ENCODE results near the gene COL4A6.
"Not testable (repeated sequence)": the region's sequence is repeated elsewhere in the genome, so short reads cannot be mapped to it uniquely, and the experiment has no call there.

Gene COL4A6

DNA sequence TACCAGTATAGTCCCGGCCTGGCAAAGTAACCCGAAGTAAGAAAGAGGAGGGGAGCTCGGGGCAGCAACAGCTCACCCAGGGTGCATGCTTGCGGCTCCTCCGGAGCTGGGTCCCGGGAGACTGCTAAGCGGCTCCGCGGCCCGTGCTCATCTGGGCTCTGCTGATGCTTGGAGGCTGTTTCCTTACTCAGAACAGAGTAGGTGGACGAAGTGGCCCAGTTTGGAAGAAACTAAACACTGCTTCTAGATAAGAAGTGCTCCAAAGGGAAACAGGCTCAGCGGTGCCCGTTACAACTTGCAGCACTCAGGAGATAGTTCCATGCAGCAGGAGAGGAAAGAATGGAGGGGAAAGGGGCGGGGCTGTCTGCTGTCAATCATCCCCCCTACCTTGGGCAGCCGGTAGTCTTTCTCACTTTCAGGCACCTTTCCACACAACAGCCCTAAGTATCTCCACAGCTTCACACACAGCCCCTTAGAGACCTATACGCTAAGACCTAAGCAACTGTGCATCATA, at the start of gene COL4A6:
Gene COL4A6 (minus strand): TSS at position 313 of the 514 bp plus-strand sequence. CDS start 226 bp downstream, at position 87.
- DNase-seq, result no peak

GRCh38 chrX:108485960-108486359, 47.7 kb upstream of the COL4A6 start:
- DNase-seq, result no peak

DNA sequence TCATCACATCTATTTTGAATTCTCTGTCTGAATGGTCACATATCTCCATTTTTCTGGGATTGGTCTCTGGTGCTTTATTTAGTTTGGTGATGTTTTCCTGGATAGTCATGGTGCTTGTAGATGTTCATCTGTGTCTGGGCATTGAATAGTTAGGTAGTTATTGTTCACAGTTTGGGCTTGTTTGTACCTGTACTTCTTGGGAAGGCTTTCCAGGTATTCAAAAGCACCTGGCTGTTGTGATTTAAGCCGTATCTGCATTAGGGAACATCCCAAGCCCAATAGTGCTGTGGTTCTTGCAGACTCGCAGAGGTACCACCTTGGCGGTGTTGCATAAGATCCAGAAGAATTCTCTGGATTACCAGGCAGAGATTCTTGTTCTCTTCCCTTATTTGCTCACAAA, 46.0 kb upstream of the COL4A6 start:
- DNase-seq, result no peak

DNA sequence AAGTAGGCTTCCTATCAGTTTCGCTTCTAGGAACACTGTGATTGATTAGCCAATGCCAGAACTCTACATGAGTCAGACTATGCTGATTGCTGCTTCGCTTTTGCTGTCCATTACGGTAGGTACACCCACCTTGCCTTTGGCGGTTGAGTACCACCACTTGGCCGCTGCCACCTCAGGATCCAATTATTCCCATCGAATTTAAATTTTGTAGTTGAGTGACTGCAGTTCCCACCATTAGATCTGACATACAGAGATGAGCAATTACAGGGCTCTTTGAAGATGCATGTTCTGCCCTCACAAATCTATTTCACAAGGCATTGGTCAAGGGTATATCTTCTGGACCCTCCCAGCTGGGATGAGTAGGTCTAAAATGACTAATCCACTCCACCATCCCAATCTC, 43.3 kb upstream of the COL4A6 start:
- not testable (repeated sequence) for DNase-seq

DNA sequence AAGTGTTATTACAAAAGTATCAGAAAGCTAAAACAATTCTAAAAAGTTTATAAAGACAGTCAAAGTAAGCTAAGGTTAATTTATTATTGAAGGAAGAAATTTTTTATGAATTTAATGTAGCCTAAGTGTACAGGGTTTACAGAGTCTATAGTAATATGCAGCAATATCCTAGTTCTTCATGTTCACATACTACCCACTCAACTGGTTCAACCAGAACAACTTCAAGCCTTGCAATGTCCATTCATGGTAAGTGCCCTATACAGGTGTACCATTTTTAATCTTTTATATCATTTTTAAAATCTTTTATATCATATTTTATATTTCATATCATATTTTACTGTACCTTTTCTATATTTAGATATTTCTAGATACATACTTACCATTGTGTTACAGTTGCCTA, 35.8 kb upstream of the COL4A6 start:
- DNase-seq, result no peak

GRCh38 chrX:108468486-108468885, 30.3 kb upstream of the COL4A6 start:
- DNase-seq, result no peak

DNA sequence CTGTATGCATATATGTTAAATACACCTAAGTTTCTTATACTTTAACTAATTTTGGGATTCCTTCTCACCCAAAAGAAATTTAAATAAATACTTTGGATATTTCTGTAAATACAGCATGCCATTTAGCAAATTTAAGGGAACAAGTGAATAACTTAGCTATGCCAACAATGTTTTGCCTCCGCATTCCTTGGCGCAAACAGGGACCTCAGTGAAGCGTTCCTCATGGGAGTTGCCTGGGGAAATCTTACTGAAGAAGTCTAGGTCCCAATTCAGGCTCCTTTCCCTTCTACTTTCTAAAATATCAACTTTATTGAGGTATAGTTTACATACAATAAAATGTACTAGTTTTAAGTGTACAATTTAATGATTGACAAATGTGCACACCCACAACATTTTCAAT, 26.4 kb upstream of the COL4A6 start:
- DNase-seq, result no peak

GRCh38 chrX:108456971-108457477, 18.8 kb upstream of the COL4A6 start:
- DNase-seq, result no peak

DNA sequence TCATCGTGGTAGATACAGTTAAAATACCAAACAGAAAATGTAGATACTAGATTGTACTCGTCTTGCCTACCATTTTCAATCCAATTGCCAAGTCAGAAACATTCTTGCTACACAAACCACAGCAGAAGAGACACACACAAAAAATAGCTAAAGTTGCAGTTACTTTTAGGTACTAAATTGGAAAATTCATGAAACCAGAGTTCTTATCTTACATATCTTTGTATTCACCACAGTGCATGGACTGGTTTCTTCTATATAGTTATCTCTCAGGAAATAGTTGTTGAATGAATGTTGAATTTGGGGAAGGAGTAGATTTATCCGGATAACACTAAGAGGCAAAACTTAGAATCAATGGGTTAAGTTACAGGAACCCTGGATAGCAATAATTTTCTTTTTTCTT, 15.6 kb upstream of the COL4A6 start:
- no peak for DNase-seq

DNA sequence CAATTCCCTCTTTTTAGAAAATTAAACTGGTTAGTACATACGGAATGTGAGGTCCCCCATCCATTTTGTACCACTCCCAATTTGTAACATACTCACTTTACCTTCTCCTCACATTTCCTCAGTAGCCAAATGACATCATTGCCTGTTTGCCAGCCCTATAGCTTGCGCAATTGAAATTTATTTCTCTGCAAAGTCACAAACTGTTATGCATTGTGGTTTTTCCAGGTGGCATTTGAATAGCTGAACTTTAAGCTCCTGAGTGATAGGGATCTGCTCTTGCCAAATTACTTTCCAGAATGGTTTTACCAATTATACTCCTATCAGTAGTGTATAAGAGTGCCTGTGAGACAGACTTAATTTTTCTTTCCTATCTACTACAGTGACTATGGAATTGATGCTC, 9.1 kb upstream of the COL4A6 start:
- DNase-seq, result no peak

DNA sequence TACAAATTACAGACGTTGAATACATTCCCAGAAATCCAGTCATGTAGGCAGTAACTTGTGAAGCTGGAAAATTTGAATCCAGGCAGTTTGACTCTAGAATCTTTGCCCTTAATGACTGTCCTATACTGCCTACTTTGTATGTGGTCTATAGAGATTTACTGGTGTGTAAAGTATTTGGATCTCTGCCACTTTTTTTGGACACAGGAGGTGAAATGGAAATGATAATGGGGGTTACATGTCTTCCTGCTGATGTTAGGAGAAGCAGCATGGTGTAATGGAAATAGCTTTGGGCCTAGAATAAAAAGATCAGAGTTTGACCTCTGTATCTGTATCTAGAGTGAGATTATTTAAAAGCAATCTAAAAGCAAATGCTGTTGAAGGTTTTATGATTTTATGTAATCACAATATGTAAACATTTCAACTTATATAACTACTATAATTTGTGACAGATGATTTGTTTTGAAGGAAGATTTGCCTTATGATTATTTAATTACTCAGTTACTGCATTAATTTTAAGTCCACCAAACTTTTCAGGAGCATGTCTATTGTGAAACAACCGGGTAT, 4.8 kb upstream of the COL4A6 start:
- no peak for DNase-seq

- no peak for DNase-seq
Measured at GRCh38 chrX:108439961-108440696, 1.9 kb upstream of the COL4A6 start.

- DNase-seq, result no peak
Measured at GRCh38 chrX:108439426-108439942, 1.3 kb upstream of the COL4A6 start, which contains the start of gene COL4A5. Gene COL4A5 (plus strand): TSS chrX:108439838. CDS start chrX:108440126, 288 bp downstream.

DNA sequence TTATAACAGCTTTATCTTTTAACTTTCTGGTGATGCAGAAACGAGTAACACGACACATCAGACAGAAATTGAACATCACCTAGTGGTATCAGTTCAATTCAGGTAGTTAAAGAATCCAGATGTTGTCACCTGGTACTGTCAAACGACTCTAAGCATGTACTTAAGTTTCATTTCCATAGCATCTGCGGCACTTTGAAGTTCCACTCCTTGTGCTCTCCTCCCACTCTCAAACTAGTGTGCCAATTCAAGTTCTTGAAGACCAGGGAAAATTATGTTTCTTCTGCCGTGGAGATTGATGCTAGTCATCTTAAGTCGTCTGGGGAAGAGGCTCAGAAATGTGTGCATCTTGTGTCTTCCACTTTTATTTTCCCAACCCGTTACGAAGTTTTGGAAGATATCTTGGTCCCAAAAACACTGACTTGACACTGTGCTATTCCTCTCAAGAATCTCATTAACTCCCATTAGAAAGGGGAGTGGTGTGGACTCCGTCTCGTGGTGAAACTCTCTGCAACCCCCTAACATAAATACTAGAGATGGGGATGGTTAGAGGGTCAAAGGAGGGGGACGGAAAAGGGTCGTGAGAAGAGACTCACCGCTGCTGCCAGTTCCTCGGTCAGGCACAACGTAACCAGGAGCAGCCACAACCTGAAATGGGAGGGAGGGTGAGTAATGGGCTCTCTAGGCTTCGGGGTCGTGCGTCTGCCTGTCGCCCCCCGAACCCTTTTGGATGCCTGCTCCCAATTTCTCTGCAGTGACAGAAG, 693 bp downstream of the COL4A6 start:
- no peak for DNase-seq

- DNase-seq, result no peak
Measured at GRCh38 chrX:108435261-108435660, 3.0 kb downstream of the COL4A6 start.

GRCh38 chrX:108426262-108426661, 12.0 kb downstream of the COL4A6 start:
- no peak for DNase-seq

DNA sequence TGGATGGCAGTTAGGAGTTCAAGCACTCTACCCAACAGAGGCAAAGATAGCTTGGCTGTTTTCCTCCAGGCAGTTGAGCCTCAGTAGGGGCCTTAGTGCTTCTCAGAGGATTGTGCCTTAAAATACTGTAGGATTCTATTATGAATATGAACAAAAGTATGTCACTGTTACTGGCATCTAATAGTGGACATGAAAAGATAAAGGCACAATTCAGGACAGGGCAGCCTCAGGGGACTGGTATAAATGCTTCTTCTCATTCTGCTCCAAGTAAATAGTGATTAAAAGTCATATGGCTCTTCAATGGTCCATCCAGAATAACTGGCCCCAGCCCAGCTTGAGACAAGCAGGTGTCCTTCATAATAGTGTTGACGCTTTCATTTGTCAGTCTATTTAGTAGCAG, 17.7 kb downstream of the COL4A6 start:
- no peak for DNase-seq

GRCh38 chrX:108419401-108419800, 18.8 kb downstream of the COL4A6 start:
- DNase-seq, result no peak

DNA sequence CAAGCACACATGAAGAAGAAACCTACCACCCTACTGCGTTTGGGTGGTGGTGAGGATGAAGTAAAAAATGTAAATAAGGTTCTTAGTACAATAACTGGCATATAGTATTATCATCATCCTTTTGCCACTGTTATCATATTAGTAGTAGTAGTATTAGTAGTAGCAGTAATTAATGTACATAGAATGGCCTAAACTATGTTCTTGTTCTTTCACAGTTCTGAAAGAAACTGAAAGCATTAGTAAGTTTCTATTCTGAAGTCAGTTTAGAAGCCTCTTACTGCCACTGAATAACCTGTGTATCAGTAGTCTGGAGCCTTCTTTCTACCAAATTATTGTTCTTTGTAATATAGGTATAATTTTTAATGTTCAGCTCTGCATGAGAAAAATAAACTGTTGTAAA, 21.0 kb downstream of the COL4A6 start:
- no peak for DNase-seq

DNA sequence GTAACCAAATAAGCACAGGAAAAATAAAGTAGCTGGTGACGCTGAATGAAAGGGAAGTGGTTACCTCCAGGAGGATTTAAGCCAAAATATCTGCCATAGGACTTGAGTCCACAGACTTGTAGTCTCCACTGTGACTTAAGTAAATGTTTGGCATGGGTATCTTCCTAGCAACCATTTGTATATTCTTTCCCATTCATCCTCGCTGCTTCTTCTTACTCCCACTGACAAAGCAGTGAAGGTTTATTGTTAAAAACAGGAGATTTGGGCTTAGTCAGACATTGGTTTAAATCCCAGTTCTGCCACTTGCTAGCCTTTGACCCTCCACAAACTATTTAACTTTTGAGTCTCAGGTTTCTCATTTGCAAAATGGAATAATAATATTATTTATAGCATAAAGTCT, 22.3 kb downstream of the COL4A6 start:
- DNase-seq, result no peak

DNA sequence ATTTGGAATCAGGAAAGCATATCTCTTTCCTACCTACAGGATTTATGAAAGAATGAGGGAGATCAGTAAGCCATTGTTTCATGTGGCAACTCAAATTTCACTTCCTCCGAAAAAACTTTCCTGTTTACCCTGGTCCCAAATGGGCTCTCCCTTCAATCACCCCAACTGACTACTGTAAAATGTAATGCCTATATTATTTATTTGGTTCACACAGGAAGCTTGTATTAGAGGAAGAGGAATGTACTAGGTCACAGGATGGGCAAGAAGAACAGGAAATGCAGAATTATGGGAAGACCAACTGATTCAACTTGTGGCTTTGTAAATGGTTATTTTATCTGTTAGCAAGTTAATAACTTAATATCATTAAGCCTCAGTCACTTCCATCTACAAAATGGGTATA, 23.1 kb downstream of the COL4A6 start:
- no peak for DNase-seq

- no peak for DNase-seq
Measured at GRCh38 chrX:108412783-108413182, 25.4 kb downstream of the COL4A6 start.

DNA sequence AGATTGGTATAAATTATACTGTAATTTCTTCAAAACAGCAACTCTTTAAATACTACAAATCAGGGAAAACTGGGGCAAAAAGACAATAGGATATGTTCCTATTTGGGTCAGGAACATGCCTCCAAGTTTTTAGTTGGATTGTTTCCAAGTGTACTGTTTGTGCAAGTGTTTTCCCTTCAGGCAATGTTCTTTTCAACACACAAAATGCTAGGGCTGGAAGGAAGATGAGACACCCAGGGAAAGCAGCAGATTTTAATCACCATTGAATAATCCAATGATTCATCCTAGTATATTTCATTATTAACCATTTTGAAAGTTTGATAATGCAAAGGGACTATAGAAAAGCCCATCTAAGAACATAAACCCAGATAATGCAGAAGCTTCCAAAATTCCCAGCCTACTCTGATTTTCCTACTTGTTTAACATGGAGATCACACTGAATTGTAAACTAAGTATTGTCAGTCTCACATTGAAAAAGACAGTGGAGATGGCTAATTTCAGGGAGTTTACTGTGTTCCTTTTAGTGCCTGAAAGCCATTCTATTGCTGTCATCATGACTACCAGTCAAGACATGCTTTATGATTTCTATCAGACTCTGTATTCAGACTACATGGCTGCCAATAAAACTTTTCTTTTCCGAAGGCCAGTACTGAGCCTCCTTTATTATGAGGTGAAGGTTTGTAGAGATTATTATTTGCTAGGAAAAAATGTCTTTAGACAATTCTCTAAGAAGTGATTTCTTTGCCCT, 38.6 kb downstream of the COL4A6 start:
- no peak for DNase-seq
